Activated CD8-positive, alpha-beta T cell treated with anti-CD3 and anti-CD28 coated beads, Interleukin-2, amount 10 ng/mL, durations not matched to agents 7 days and 5 days (primary cell): Measurements from ENCODE around the gene CDK5RAP3. TPM values are rescaled to one million over a fixed set of nuclear protein-coding genes. Genes with fewer than 3 reads are reported as not detected.
A peak's percentile ranks its signal among the peaks of the same experiment; 100 is the strongest.
"Not testable (repeated sequence)": the region's sequence is repeated elsewhere in the genome, so short reads cannot be mapped to it uniquely, and the experiment has no call there.

ENCODE experiments used
- ATAC-seq: fragments of 150-1000 bp; cut with Tn5 transposase; one replicate; pipeline ENCODE4 v1.10.0; 2021; ENCODE audit warnings: moderate library complexity
- CTCF ChIA-PET: fragments of 350-600 bp; sonication (Branson Sonifier 250); formaldehyde crosslinking; loops from one replicate; lab custom pipeline; 2021; ENCODE audit warnings: antibody characterized with exemption; lab: Charles Lee
- POLR2A ChIA-PET: fragments of 350-600 bp; sonication (Branson Sonifier 250); formaldehyde crosslinking; loops from one replicate; lab custom pipeline; 2021; ENCODE audit warnings: antibody characterized with exemption; lab: Charles Lee
- DNase-seq: peaks from one replicate; pipeline ENCODE4 v3.0.0-alpha.2; 2020
- H3K27ac Mint-ChIP-seq: one replicate; pipeline ENCODE4 v1.8.0; 2021; ENCODE audit warnings: mild to moderate bottlenecking, mixed read lengths
- H3K27me3 Mint-ChIP-seq: one replicate; pipeline ENCODE4 v1.8.0; 2021; ENCODE audit warnings: low read depth, mixed read lengths
- H3K36me3 Mint-ChIP-seq: one replicate; pipeline ENCODE4 v1.8.0; 2021; ENCODE audit warnings: low read depth, mixed read lengths
- H3K4me1 Mint-ChIP-seq: one replicate; pipeline ENCODE4 v1.8.0; 2021; ENCODE audit warnings: low read depth, mixed read lengths
- H3K4me3 Mint-ChIP-seq: one replicate; pipeline ENCODE4 v1.8.0; 2021; ENCODE audit warnings: mild to moderate bottlenecking, mixed read lengths
- H3K9me3 Mint-ChIP-seq: one replicate; pipeline ENCODE4 v1.8.0; 2022; ENCODE audit warnings: mixed read lengths; ENCODE audit not compliant: insufficient read depth
- total RNA-seq, 2 experiments: library from RNA; stranded (reverse); gene quantifications; one replicate each; pipeline ENCODE4 v1.2.3, GENCODE V29; 2021

Gene CDK5RAP3
- total RNA-seq, 2 experiments from 2014 or later: 186 to 196 TPM

DNA sequence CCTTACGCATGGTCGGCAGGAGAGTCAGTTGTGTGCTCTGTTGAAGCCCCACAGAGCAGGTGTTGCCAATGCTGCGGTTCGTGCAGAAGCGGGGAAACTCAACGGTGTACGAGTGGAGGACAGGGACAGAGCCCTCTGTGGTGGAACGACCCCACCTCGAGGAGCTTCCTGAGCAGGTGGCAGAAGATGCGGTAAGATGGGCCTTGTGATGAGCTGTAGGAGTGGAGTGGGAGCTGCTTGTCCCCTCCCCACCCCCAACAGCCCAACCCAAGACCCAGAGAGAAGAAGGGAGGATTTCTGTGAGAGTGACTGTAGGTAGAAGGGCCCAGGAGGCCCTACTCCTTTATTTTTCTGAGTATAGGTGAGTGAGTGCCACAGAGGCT is 4.9 kb downstream of the CDK5RAP3 start:
- H3K27ac Mint-ChIP-seq: peak overlapping the region; percentile 57
- no peaks in the 10 kb centered on the region for H3K27me3 Mint-ChIP-seq
- CTCF ChIA-PET: interaction anchor here (0.9 to 16.6 kb wide), 4 partner anchors 30 to 45 kb away, joined by 3 to 328 read pairs (median 41); partner anchors contain the start of gene PNPO
- no peaks in the 10 kb centered on the region for H3K9me3 Mint-ChIP-seq
- DNase-seq (no peak), ATAC-seq (no peak)
- H3K36me3 Mint-ChIP-seq: peaks cover 57% of the 10 kb centered on the region
- POLR2A ChIA-PET: interaction anchor here (0.6 kb wide), 1 partner anchor 104 kb away, joined by 3 read pairs; no protein-coding TSS in a partner anchor
- no peak overlapping the region for H3K4me3 Mint-ChIP-seq
- peaks cover 23% of the 10 kb centered on the region for H3K4me1 Mint-ChIP-seq

DNA sequence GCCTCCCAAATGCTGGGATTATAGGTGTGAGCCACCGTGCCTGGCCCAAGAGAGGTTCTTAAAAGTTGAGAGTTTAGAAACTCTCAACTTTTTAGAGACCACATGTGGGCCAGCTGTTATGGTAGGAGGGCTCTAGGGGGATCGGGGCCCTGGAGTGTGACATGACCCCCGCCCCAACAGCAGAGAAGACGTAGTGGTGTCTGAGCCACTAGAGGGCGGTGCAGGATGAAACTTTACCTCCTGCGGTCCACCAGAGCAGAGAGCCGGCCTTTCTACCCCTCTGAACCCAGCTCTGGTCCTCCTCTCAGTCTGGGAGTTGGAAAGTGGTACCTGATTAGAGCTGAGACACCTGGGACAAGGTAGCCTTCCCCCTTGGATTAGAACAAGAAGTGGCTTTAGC is 7.4 kb downstream of the CDK5RAP3 start:
- Mint-ChIP-seq H3K27me3 (no peaks in the 10 kb centered on the region), H3K9me3 (no peaks in the 10 kb centered on the region), H3K36me3 (peaks cover 63% of the 10 kb centered on the region), H3K27ac (no peak overlapping the region), H3K4me1 (peaks cover 29% of the 10 kb centered on the region), H3K4me3 (no peak overlapping the region)
- ATAC-seq (peak; percentile 88), DNase-seq (peak; percentile 72)
- ChIA-PET CTCF (interaction anchor here (0.7 to 16.6 kb wide), 25 partner anchors 8 to 362 kb away, joined by 3 to 328 read pairs (median 4); partner anchors contain the start of genes CDK5RAP3, COPZ2, PNPO and SCRN2), POLR2A (interaction anchor here (1.4 kb wide), 1 partner anchor 40 kb away, joined by 4 read pairs; no protein-coding TSS in a partner anchor)

DNA sequence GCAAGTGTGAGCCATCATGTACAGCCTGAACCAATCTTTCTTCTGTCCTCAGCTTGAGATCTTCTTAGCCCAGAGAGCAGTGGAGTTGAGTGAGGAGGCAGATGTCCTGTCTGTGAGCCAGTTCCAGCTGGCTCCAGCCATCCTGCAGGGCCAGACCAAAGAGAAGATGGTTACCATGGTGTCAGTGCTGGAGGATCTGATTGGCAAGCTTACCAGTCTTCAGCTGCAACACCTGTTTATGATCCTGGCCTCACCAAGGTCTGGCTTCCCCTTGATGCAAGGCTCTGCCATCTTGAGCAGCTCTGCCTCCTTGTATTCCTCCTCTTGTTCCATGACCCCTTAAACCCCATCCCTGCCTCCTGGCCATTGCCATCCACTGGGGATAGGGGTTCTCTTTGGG is 9.6 kb downstream of the CDK5RAP3 start:
- H3K27me3 Mint-ChIP-seq: no peaks in the 10 kb centered on the region
- ATAC-seq: no peak
- H3K27ac Mint-ChIP-seq: peak overlapping the region; percentile 32
- no peak overlapping the region for H3K4me3 Mint-ChIP-seq
- H3K36me3 Mint-ChIP-seq: peaks cover 57% of the 10 kb centered on the region
- POLR2A ChIA-PET: no interaction called here
- DNase-seq: no peak
- no peaks in the 10 kb centered on the region for H3K9me3 Mint-ChIP-seq
- peaks cover 33% of the 10 kb centered on the region for H3K4me1 Mint-ChIP-seq
- CTCF ChIA-PET: interaction anchor here (1.1 to 7.0 kb wide), 4 partner anchors 10 to 93 kb away, joined by 3 to 79 read pairs (median 12); partner anchors contain the start of gene CDK5RAP3

GRCh38 chr17:47981462-47981861 is 10.5 kb downstream of the CDK5RAP3 start:
- CTCF ChIA-PET: interaction anchor here (0.8 to 7.0 kb wide), 5 partner anchors 11 to 36 kb away, joined by 3 to 79 read pairs (median 4); partner anchors contain the start of gene CDK5RAP3
- Mint-ChIP-seq H3K4me1 (peaks cover 33% of the 10 kb centered on the region), H3K27ac (peak overlapping the region; percentile 20), H3K4me3 (no peak overlapping the region), H3K9me3 (no peaks in the 10 kb centered on the region), H3K27me3 (no peaks in the 10 kb centered on the region), H3K36me3 (peaks cover 53% of the 10 kb centered on the region)
- no peak for ATAC-seq
- POLR2A ChIA-PET: no interaction called here
- no peak for DNase-seq

GRCh38 chr17:47982091-47982617 is 11.2 kb downstream of the CDK5RAP3 start:
- peaks cover 48% of the 10 kb centered on the region for H3K36me3 Mint-ChIP-seq
- no peak overlapping the region for H3K4me3 Mint-ChIP-seq
- POLR2A ChIA-PET: interaction anchor here (1.4 kb wide), 1 partner anchor 11 kb away, joined by 5 read pairs; the partner anchor contains the start of gene CDK5RAP3
- H3K9me3 Mint-ChIP-seq: no peaks in the 10 kb centered on the region
- ATAC-seq (no peak), DNase-seq (no peak)
- CTCF ChIA-PET: interaction anchor here (1.2 to 7.0 kb wide), 3 partner anchors 11 to 36 kb away, joined by 4 to 79 read pairs (median 20); partner anchors contain the start of gene CDK5RAP3
- H3K4me1 Mint-ChIP-seq: peaks cover 33% of the 10 kb centered on the region
- H3K27me3 Mint-ChIP-seq: no peaks in the 10 kb centered on the region
- no peak overlapping the region for H3K27ac Mint-ChIP-seq

- Mint-ChIP-seq H3K27me3 (no peaks in the 10 kb centered on the region), H3K4me3 (no peak overlapping the region), H3K27ac (no peak overlapping the region), H3K4me1 (peaks cover 33% of the 10 kb centered on the region), H3K36me3 (peaks cover 43% of the 10 kb centered on the region), H3K9me3 (no peaks in the 10 kb centered on the region)
- DNase-seq (no peak), ATAC-seq (no peak)
- ChIA-PET CTCF (interaction anchor here (1.2 kb wide), 1 partner anchor 35 kb away, joined by 5 read pairs; no protein-coding TSS in a partner anchor), POLR2A (interaction anchor here (1.1 to 1.4 kb wide), 2 partner anchors 11 to 12 kb away, joined by 3 to 5 read pairs; partner anchors contain the start of gene CDK5RAP3)
Observed at GRCh38 chr17:47982645-47983390, 11.9 kb downstream of the CDK5RAP3 start.

GRCh38 chr17:47983492-47984223 is 12.7 kb downstream of the CDK5RAP3 start:
- no peak overlapping the region for H3K4me3 Mint-ChIP-seq
- DNase-seq (no peak), ATAC-seq (no peak)
- H3K9me3 Mint-ChIP-seq: no peaks in the 10 kb centered on the region
- H3K27ac Mint-ChIP-seq: no peak overlapping the region
- ChIA-PET CTCF (interaction anchor here (1.2 kb wide), 1 partner anchor 34 kb away, joined by 5 read pairs; no protein-coding TSS in a partner anchor), POLR2A (interaction anchor here (1.1 to 1.4 kb wide), 2 partner anchors 10 to 13 kb away, joined by 3 to 5 read pairs; partner anchors contain the start of gene CDK5RAP3)
- H3K27me3 Mint-ChIP-seq: no peaks in the 10 kb centered on the region
- H3K4me1 Mint-ChIP-seq: peaks cover 37% of the 10 kb centered on the region
- H3K36me3 Mint-ChIP-seq: peaks cover 36% of the 10 kb centered on the region

DNA sequence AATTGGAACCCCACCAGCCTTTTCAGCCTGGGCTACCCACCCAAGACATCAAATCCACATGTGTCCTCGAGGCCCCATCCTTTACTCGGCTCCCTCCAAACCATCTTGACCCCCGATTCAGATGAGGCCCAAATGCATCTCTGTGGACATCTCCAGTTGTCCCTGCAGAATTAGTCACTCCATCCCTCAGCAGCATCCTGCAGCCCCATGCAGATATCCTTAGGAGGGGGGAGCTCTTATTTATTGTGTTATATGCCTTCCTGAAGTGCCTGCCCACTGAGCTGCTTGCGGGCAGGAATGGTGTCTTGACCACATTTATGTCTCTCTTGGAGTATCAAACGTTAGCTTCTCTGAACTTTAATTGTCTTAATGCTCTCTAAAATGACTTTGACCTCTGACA is 15.6 kb downstream of the CDK5RAP3 start:
- Mint-ChIP-seq H3K27me3 (no peaks in the 10 kb centered on the region), H3K4me3 (no peak overlapping the region), H3K9me3 (no peaks in the 10 kb centered on the region), H3K4me1 (peaks cover 40% of the 10 kb centered on the region), H3K27ac (no peak overlapping the region), H3K36me3 (peaks cover 20% of the 10 kb centered on the region)
- CTCF ChIA-PET: interaction anchor here (1.3 to 1.4 kb wide), 2 partner anchors 32 to 97 kb away, joined by 3 read pairs; no protein-coding TSS in a partner anchor
- DNase-seq: no peak
- ATAC-seq: no peak
- POLR2A ChIA-PET: no interaction called here

DNA sequence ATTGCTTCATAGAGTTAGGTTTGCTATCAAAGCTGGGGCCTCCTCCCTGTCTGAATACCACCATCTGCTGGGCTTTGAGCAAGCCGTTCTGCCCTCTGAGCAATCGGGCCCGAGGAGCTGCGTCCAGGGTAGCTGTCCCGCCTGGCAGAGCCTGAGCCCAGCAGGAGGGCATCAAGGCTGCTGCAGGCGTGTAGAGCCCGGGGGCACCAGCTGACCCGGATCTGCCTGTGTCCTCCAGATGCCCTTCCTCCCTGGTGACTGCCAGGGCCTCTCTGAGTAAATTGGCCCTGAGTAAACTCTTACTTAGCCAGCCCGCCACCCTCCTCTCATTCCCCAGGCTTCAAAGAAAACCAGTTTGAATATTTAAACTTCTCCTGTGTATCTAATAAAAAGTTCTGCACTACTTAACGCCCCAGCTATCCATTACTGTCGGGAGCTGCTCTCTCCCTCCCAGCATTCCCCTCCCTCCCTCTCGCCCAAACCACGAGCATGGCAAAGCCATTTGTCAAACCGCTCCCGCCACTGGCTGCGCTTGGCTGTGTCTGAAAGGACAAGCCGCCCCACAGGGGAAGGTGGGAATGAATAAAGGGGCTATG is 16.4 kb downstream of the CDK5RAP3 start:
- ChIA-PET CTCF (interaction anchor here (1.2 to 1.3 kb wide), 2 partner anchors 17 to 31 kb away, joined by 3 to 4 read pairs; partner anchors contain the start of gene CDK5RAP3), POLR2A (no interaction called here)
- ATAC-seq: no peak
- Mint-ChIP-seq H3K4me3 (no peak overlapping the region), H3K27ac (no peak overlapping the region), H3K27me3 (peaks cover 2% of the 10 kb centered on the region), H3K36me3 (peaks cover 17% of the 10 kb centered on the region), H3K9me3 (no peaks in the 10 kb centered on the region), H3K4me1 (peaks cover 32% of the 10 kb centered on the region)
- DNase-seq: no peak

- not testable (repeated sequence) for H3K9me3 Mint-ChIP-seq, DNase-seq, H3K27me3 Mint-ChIP-seq, H3K4me3 Mint-ChIP-seq, ATAC-seq, H3K27ac Mint-ChIP-seq
- CTCF ChIA-PET: interaction anchor here (0.7 to 1.1 kb wide), 2 partner anchors 10 to 22 kb away, joined by 3 read pairs; no protein-coding TSS in a partner anchor
- peaks cover 11% of the 10 kb centered on the region for H3K36me3 Mint-ChIP-seq
- H3K4me1 Mint-ChIP-seq: peaks cover 23% of the 10 kb centered on the region
- POLR2A ChIA-PET: interaction anchor here (0.6 kb wide), 1 partner anchor 159 kb away, joined by 3 read pairs; no protein-coding TSS in a partner anchor
Observed at GRCh38 chr17:47988445-47988844, 17.5 kb downstream of the CDK5RAP3 start.
